GM12878 (cell line): ENCODE measurements around the gene UBL4B. TPM values are rescaled to one million over a fixed set of nuclear protein-coding genes. Genes with fewer than 3 reads are reported as not detected.
A peak's percentile ranks its signal among the peaks of the same experiment; 100 is the strongest.

Experiments
- ATAC-seq: fragments of 200-7000 bp; cut with Tn5 transposase; 3 replicates; pipeline ENCODE4 v1.9.1; 2020; ENCODE audit warnings: mild to moderate bottlenecking, moderate library complexity
- BruUV-seq: library from RNA; stranded (reverse); fragments of 400-500 nt; replicated peaks from 2 replicates; lab custom pipeline; 2021; lab: Mats Ljungman, UMichigan
- CTCF ChIA-PET: fragments of 300-600 bp; sonication (Branson Sonifier 250); formaldehyde crosslinking; extraction: SDS; loops from one replicate; lab custom pipeline; 2021; ENCODE audit warnings: inconsistent platforms; lab: Yijun Ruan, JAX
- POLR2A ChIA-PET: fragments of 350-600 bp; formaldehyde crosslinking; extraction: SDS; loops from one replicate; lab custom pipeline; 2021; ENCODE audit warnings: inconsistent platforms; lab: Charles Lee
- RAD21 ChIA-PET: fragments of 300-600 bp; sonication (Branson Sonifier 250); formaldehyde crosslinking; loops from one replicate; lab custom pipeline; 2023; ENCODE audit warnings: antibody characterized with exemption; ENCODE audit not compliant: unreplicated experiment; lab: Charles Lee
- SMC1A ChIA-PET: fragments of 300-600 bp; sonication (Branson Sonifier 250); formaldehyde crosslinking; loops from one replicate; lab custom pipeline; 2023; ENCODE audit not compliant: unreplicated experiment, uncharacterized antibody; lab: Charles Lee
- DNase-seq: peaks from one replicate; pipeline ENCODE4 v3.0.0-alpha.2; 2011; ENCODE audit warnings: low read depth, low spot score
- FAIRE-seq: peaks from 3 replicates; lab custom pipeline; 2011; peaks lifted over from hg19 to GRCh38; lab: Jason Lieb, UNC
- H2AFZ ChIP-seq: 2 replicates; pipeline ENCODE4 v1.6.0; 2011; ENCODE audit warnings: low read depth, low read length, control low read depth; ENCODE audit not compliant: control insufficient read depth
- H3K27ac ChIP-seq: 2 replicates; pipeline ENCODE4 v1.5.1; 2011; ENCODE audit warnings: control low read depth; ENCODE audit not compliant: control insufficient read depth, insufficient read depth
- H3K27me3 ChIP-seq, 2 experiments: replicated peaks in 1 of 2; 2 replicates each; pipeline versions ENCODE4 v1.6.0 to v1.6.1; 2011; ENCODE audit warnings: low read length in 1 of 2; ENCODE audit not compliant: control insufficient read depth in 2 of 2, insufficient read depth in 2 of 2
- H3K36me3 ChIP-seq, 2 experiments: 2 replicates each; pipeline ENCODE4 v1.5.1; 2011; ENCODE audit warnings: low read length in 1 of 2; ENCODE audit not compliant: control insufficient read depth in 2 of 2, insufficient read depth in 2 of 2
- H3K4me1 ChIP-seq: 2 replicates; pipeline ENCODE4 v1.6.1; 2011; ENCODE audit warnings: mild to moderate bottlenecking, low read length, moderate library complexity, mixed read lengths; ENCODE audit not compliant: control insufficient read depth, insufficient read depth
- H3K4me2 ChIP-seq: 2 replicates; pipeline ENCODE4 v1.6.0; 2011; ENCODE audit warnings: control low read depth; ENCODE audit not compliant: control insufficient read depth, insufficient read depth
- H3K4me3 ChIP-seq: fragments of 200-600 bp; sonication (generic); 2 replicates; pipeline ENCODE4 v1.5.1; 2016
- H3K79me2 ChIP-seq: 2 replicates; pipeline ENCODE4 v1.6.0; 2011; ENCODE audit warnings: low read length; ENCODE audit not compliant: control insufficient read depth, insufficient read depth
- H3K9ac ChIP-seq: 2 replicates; pipeline ENCODE4 v1.8.0; 2011; ENCODE audit warnings: low read length, control low read depth, mixed read lengths; ENCODE audit not compliant: control insufficient read depth, insufficient read depth
- H3K9me3 ChIP-seq: replicated peaks from 3 replicates; pipeline ENCODE4 v1.5.1; 2011; ENCODE audit warnings: mild to moderate bottlenecking, low read length; ENCODE audit not compliant: control insufficient read depth, insufficient read depth
- H4K20me1 ChIP-seq: 2 replicates; pipeline ENCODE4 v1.6.0; 2011; ENCODE audit not compliant: control insufficient read depth, insufficient read depth
- CHD2 ChIP-seq: IDR thresholded peaks from 2 replicates; pipeline ENCODE4 v1.6.1; 2011; ENCODE audit warnings: low read depth, low read length, improper control_type of control experiment, borderline replicate concordance
- CTCF ChIP-seq, 3 experiments: IDR thresholded peaks in 2 of 3; conservative IDR thresholded peaks in 1 of 3; 2 replicates each; pipeline ENCODE4 v1.5.1; 2011; ENCODE audit warnings: low read depth in 3 of 3, low read length in 3 of 3, mild to moderate bottlenecking in 3 of 3, control low read depth in 2 of 3, moderate library complexity in 2 of 3, inconsistent platforms in 1 of 3, mixed read lengths in 1 of 3; ENCODE audit not compliant: control insufficient read depth in 2 of 3, insufficient read depth in 1 of 3; ENCODE audit errors: extremely low read depth in 1 of 3
- KAT2A ChIP-seq: conservative IDR thresholded peaks from 2 replicates; pipeline ENCODE4 v1.6.1; 2011; ENCODE audit warnings: low read depth, low read length; ENCODE audit not compliant: control insufficient read depth
- MEF2B ChIP-seq: fragments of 450-650 bp; IDR thresholded peaks from 2 replicates; pipeline ENCODE4 v1.6.1; 2018; ENCODE audit warnings: mild to moderate bottlenecking, moderate library complexity; ENCODE audit not compliant: partially characterized antibody, poor library complexity, severe bottlenecking
- NR2C2 ChIP-seq: IDR thresholded peaks from 2 replicates; pipeline ENCODE4 v1.6.1; 2011; ENCODE audit warnings: borderline replicate concordance, low read depth; ENCODE audit not compliant: control insufficient read depth, insufficient read length
- RAD21 ChIP-seq: IDR thresholded peaks from 2 replicates; pipeline ENCODE4 v1.6.1; 2011; ENCODE audit warnings: mild to moderate bottlenecking, low read depth, low read length, moderate library complexity; ENCODE audit not compliant: insufficient read depth
- ZNF274 ChIP-seq: IDR thresholded peaks from one replicate; pipeline ENCODE4 v1.8.0; 2011; ENCODE audit not compliant: insufficient read length, insufficient read depth
- WGBS: methylation state at CpG from one replicate; pipeline ENCODE4 v1.1.6; 2016; ENCODE audit warnings: low lambda C conversion rate; ENCODE audit not compliant: insufficient replicate concordance, insufficient coverage; ENCODE audit errors: missing lambda C conversion rate; 5-methylcytosine and 5-hydroxymethylcytosine counted together
- in situ Hi-C: fragments of 300-500 bp; cut with MboI; formaldehyde crosslinking; loops from 9 replicates; pipeline ENCODE4 v1.14.3; 2018; ENCODE audit warnings: mixed read lengths
- intact Hi-C: fragments of 100-400 bp; cut with micrococcal nuclease; formaldehyde crosslinking; loops from one replicate; pipeline ENCODE4 v1.14.2; 2022; ENCODE audit not compliant: unreplicated experiment
- polyA plus RNA-seq, 11 experiments: library from polyadenylated mRNA; depleted of rRNA in 4 of 11; unstranded in 6 of 11; stranded (reverse) in 5 of 11; fragments of >200 nt; fragmentation: Nextera tagmentation in 4 of 11; fragmentation: Illumina TruSeq in 1 of 11; extraction: Ambion mirVana in 4 of 11; extraction: Trizol in 1 of 11; gene quantifications; 1 replicate in 1 of 11; 2 replicates in 10 of 11; pipeline versions ENCODE4 v1.2.1 to v1.2.3, GENCODE V29; 2011 to 2016; ENCODE audit warnings: inconsistent platforms in 2 of 11, missing spikeins in 2 of 11, low read depth in 1 of 11
- total RNA-seq, 4 experiments: library from RNA; depleted of rRNA in 3 of 4; stranded (reverse); fragments of >200 nt in 3 of 4; fragmentation: Illumina TruSeq in 1 of 4; extraction: Trizol in 1 of 4; gene quantifications; 2 replicates each; pipeline versions ENCODE4 v1.2.1 to v1.2.3, GENCODE V29; 2013 to 2021
- TF ChIP-seq, protein P1 (sequence below): fragments of 450-650 bp; IDR thresholded peaks from 2 replicates; pipeline ENCODE4 v1.6.1; 2016; ENCODE audit warnings: mild to moderate bottlenecking, moderate library complexity, borderline replicate concordance

The UBL4B gene
- total and polyA plus RNA-seq, 10 of the 15 experiments (the other 5 are each of a cell fraction or from before 2014, with no cell fraction given), result 0.06 to 0.15 TPM; not detected in 8

GRCh38 chr1:110148961-110149360, 36.7 kb downstream of the UBL4B start:
- Histone ChIP-seq H3K4me2 (no peak overlapping the region), H3K9ac (no peak overlapping the region), H3K9me3 (no peaks in the 10 kb centered on the region), H3K79me2 (no peaks in the 10 kb centered on the region), H3K4me3 (no peak overlapping the region), H2AFZ (no peak overlapping the region), H3K36me3 (no peaks in the 10 kb centered on the region), H4K20me1 (no peaks in the 10 kb centered on the region), H3K4me1 (no peaks in the 10 kb centered on the region)
- no TSS peak for BruUV-seq
- ChIA-PET POLR2A (no interaction called here), RAD21 (interaction anchor here (0.6 kb wide), 1 partner anchor 310 kb away, joined by 4 read pairs; no protein-coding TSS in a partner anchor), SMC1A (no interaction called here)
- in situ Hi-C loops (no loop called here), intact Hi-C loops (loop anchor here (10.0 kb wide), 1 partner anchor 716 kb away; no protein-coding TSS in a partner anchor)
- WGBS, result 32% methylated on average over 4 of the region's 4 CpGs
- DNase-seq (no peak), FAIRE-seq (no peak)
- TF ChIP-seq CTCF (IDR thresholded peaks at IDR 0.05 in 2 of 3, conservative IDR thresholded peaks at IDR 0.05 in 1 of 3; ENCODE audit: control insufficient read depth in 2 of 3, extremely low read depth in 1 of 3, insufficient read depth in 1 of 3, low read depth in 3 of 3, low read length in 3 of 3) (peak; percentile 14 to 34 (median 29); a peak in 3 of 6 replicates), RAD21 (no peak)
- TF ChIP-seq, all 136 proteins: peak for 1
- 0 out of 3 replicates have a peak, but pooled peaks have one; percentile 25 for ATAC-seq
- CTCF ChIA-PET, result no interaction called here
- Histone ChIP-seq H3K27ac (no peak overlapping the region), H3K27me3 (peaks cover 7 to 12% of the 10 kb centered on the region in 2 experiments; a peak in 3 of 4 replicates)

- no peaks in the 10 kb centered on the region for H3K79me2 ChIP-seq
- no peak within 1 kb of the TSS for H3K9ac ChIP-seq
- 11% methylated on average over 78 of the region's 104 CpGs for WGBS
- ChIA-PET CTCF (no interaction called here), POLR2A (no interaction called here), RAD21 (no interaction called here), SMC1A (no interaction called here)
- H3K27ac ChIP-seq, result no peak within 1 kb of the TSS
- no peak within 1 kb of the TSS for H3K4me3 ChIP-seq
- H3K4me2 ChIP-seq, result no peak within 1 kb of the TSS
- no peaks in the 10 kb centered on the region for H4K20me1 ChIP-seq
- intact Hi-C loops, result no loop called here
- no peaks in the 10 kb centered on the region for H3K4me1 ChIP-seq
- in situ Hi-C loops, result no loop called here
- FAIRE-seq (no peak), DNase-seq (no peak), ATAC-seq (peak; percentile 67)
- no peaks in the 10 kb centered on the region for H3K9me3 ChIP-seq
- H2AFZ ChIP-seq, result no peak within 1 kb of the TSS
- H3K36me3 ChIP-seq, result no peaks in the 10 kb centered on the region
- no TSS peak for BruUV-seq
- peaks cover 7 to 12% of the 10 kb centered on the region in 2 experiments; a peak in 3 of 4 replicates for H3K27me3 ChIP-seq
- TF ChIP-seq MEF2B, result no peak
- no peak for TF ChIP-seq CHD2
- no peak for TF ChIP-seq ZNF274
- TF ChIP-seq, protein P1, sequence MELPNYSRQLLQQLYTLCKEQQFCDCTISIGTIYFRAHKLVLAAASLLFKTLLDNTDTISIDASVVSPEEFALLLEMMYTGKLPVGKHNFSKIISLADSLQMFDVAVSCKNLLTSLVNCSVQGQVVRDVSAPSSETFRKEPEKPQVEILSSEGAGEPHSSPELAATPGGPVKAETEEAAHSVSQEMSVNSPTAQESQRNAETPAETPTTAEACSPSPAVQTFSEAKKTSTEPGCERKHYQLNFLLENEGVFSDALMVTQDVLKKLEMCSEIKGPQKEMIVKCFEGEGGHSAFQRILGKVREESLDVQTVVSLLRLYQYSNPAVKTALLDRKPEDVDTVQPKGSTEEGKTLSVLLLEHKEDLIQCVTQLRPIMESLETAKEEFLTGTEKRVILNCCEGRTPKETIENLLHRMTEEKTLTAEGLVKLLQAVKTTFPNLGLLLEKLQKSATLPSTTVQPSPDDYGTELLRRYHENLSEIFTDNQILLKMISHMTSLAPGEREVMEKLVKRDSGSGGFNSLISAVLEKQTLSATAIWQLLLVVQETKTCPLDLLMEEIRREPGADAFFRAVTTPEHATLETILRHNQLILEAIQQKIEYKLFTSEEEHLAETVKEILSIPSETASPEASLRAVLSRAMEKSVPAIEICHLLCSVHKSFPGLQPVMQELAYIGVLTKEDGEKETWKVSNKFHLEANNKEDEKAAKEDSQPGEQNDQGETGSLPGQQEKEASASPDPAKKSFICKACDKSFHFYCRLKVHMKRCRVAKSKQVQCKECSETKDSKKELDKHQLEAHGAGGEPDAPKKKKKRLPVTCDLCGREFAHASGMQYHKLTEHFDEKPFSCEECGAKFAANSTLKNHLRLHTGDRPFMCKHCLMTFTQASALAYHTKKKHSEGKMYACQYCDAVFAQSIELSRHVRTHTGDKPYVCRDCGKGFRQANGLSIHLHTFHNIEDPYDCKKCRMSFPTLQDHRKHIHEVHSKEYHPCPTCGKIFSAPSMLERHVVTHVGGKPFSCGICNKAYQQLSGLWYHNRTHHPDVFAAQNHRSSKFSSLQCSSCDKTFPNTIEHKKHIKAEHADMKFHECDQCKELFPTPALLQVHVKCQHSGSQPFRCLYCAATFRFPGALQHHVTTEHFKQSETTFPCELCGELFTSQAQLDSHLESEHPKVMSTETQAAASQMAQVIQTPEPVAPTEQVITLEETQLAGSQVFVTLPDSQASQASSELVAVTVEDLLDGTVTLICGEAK, result no peak
- no peak for TF ChIP-seq NR2C2
- no peak for TF ChIP-seq KAT2A
These were observed 38.3 kb downstream of the UBL4B start, which contains the start of gene SLC6A17 for GRCh38 chr1:110150330-110151174. SLC6A17 (plus strand) TSS chr1:110150494; CDS start chr1:110166930, 16,436 bp downstream.
